ENCODE data around the gene TMTC3. TPM values are rescaled to one million over a fixed set of nuclear protein-coding genes. Genes with fewer than 3 reads are reported as not detected.

The TMTC3 gene
- total and polyA plus RNA-seq, 9 donors = 3.9 to 21.9 (median 19.9) TPM

- intact Hi-C loops (cut with DNase I) = no loop called here
- TF ChIP-seq CTCF (IDR thresholded peaks at IDR 0.05) = no peak
- TF ChIP-seq POLR2A (IDR thresholded peaks at IDR 0.05) = no peak
- TF ChIP-seq EP300 (IDR thresholded peaks at IDR 0.05) = no peak
Measured at GRCh38 chr12:88172844-88173407, 30.8 kb downstream of the TMTC3 start.

GRCh38 chr12:88175544-88175943, 33.4 kb downstream of the TMTC3 start:
- TF ChIP-seq POLR2A (IDR thresholded peaks at IDR 0.05) (no peak), CTCF (IDR thresholded peaks at IDR 0.05) (no peak), EP300 (IDR thresholded peaks at IDR 0.05) (no peak)
- WGBS, 3 donors = 97 to 98% (median 97%) methylated on average over 3 of the region's 3 CpGs
- Histone ChIP-seq H3K4me3 (no peak overlapping the region), H3K27me3 (no peaks in the 10 kb centered on the region), H3K36me3 (no peaks in the 10 kb centered on the region), H3K4me1 (ENCODE audit: insufficient read depth) (no peaks in the 10 kb centered on the region), H3K27ac (no peak overlapping the region), H3K9me3 (no peaks in the 10 kb centered on the region)
- no peak for DNase-seq
- intact Hi-C loops (cut with DNase I) = no loop called here

More at GRCh38 chr12:88172844-88173407, 30.8 kb downstream of the TMTC3 start:
- H3K36me3 ChIP-seq = no peaks in the 10 kb centered on the region
- no peaks in the 10 kb centered on the region for H3K9me3 ChIP-seq
- no peak overlapping the region for H3K27ac ChIP-seq
- no peaks in the 10 kb centered on the region for H3K4me1 ChIP-seq (ENCODE audit: insufficient read depth)
- H3K4me3 ChIP-seq = no peak overlapping the region
- no peak for DNase-seq
- no peaks in the 10 kb centered on the region for H3K27me3 ChIP-seq

- Histone ChIP-seq H3K27ac (no peak overlapping the region), H3K9me3 (no peaks in the 10 kb centered on the region), H3K4me3 (no peak overlapping the region), H3K36me3 (no peaks in the 10 kb centered on the region), H3K27me3 (no peaks in the 10 kb centered on the region), H3K4me1 (ENCODE audit: insufficient read depth) (no peaks in the 10 kb centered on the region)
- TF ChIP-seq EP300 (IDR thresholded peaks at IDR 0.05) (no peak), POLR2A (IDR thresholded peaks at IDR 0.05) (no peak), CTCF (IDR thresholded peaks at IDR 0.05) (no peak)
- intact Hi-C loops (cut with DNase I) = no loop called here
- no peak for DNase-seq
- 92 to 95% (median 95%) methylated on average over 6 of the region's 6 CpGs for WGBS, 3 donors
Measured at GRCh38 chr12:88179436-88180014, 37.4 kb downstream of the TMTC3 start.

GRCh38 chr12:88181881-88182280, 39.8 kb downstream of the TMTC3 start:
- intact Hi-C loops (cut with DNase I) = no loop called here
- no peak for DNase-seq
- 76 to 82% (median 79%) methylated on average over 3 of the region's 3 CpGs for WGBS, 3 donors
- Histone ChIP-seq H3K36me3 (no peaks in the 10 kb centered on the region), H3K4me3 (no peak overlapping the region), H3K27me3 (no peaks in the 10 kb centered on the region), H3K9me3 (no peaks in the 10 kb centered on the region), H3K4me1 (ENCODE audit: insufficient read depth) (no peaks in the 10 kb centered on the region), H3K27ac (no peak overlapping the region)
- TF ChIP-seq POLR2A (IDR thresholded peaks at IDR 0.05) (no peak), EP300 (IDR thresholded peaks at IDR 0.05) (no peak), CTCF (IDR thresholded peaks at IDR 0.05) (no peak)
